OCI-LY3 (cell line): Measurements from ENCODE around the gene TMEM87B.
A peak's percentile ranks its signal among the peaks of the same experiment; 100 is the strongest.

Source experiments
- H2AFZ ChIP-seq: fragments of 200-600, 300-600 bp; shearing (Covaris generic); 2 replicates; pipeline ENCODE4 v1.6.0; 2014; ENCODE audit warnings: antibody characterized with exemption, low read depth, low read length
- H3K27ac ChIP-seq: fragments of 200-600, 300-600 bp; sonication (generic); 2 replicates; pipeline ENCODE4 v1.5.1; 2014; ENCODE audit warnings: mild to moderate bottlenecking, low read length, moderate library complexity, mixed read lengths
- H3K27me3 ChIP-seq: fragments of 200-600, 300-600 bp; sonication (generic); 2 replicates; pipeline ENCODE4 v1.6.1; 2014; ENCODE audit warnings: low read depth, low read length, mixed read lengths
- H3K36me3 ChIP-seq: fragments of 200-600, 300-600 bp; sonication (generic); replicated peaks from 2 replicates; pipeline ENCODE3; 2014; ENCODE audit warnings: low read depth, low read length, mixed read lengths
- H3K4me1 ChIP-seq: fragments of 300-600, 200-600 bp; sonication (generic); 2 replicates; pipeline ENCODE4 v1.6.1; 2014; ENCODE audit warnings: low read length, mixed read lengths
- H3K4me2 ChIP-seq: fragments of 200-600, 300-600 bp; sonication (generic); 2 replicates; pipeline ENCODE4 v1.6.1; 2014; ENCODE audit warnings: low read length, mixed read lengths
- H3K4me3 ChIP-seq: fragments of 300-600, 200-600 bp; sonication (generic); 2 replicates; pipeline ENCODE4 v1.5.1; 2014; ENCODE audit warnings: antibody characterized with exemption, mild to moderate bottlenecking, low read length, moderate library complexity
- H3K79me2 ChIP-seq: fragments of 300-600, 200-600 bp; shearing (Covaris generic); 2 replicates; pipeline ENCODE4 v1.6.1; 2014; ENCODE audit warnings: mild to moderate bottlenecking, low read length, mixed read lengths
- H3K9ac ChIP-seq: fragments of 300-600, 200-600 bp; shearing (Covaris generic); 2 replicates; pipeline ENCODE4 v1.6.0; 2014; ENCODE audit warnings: mild to moderate bottlenecking, low read length, moderate library complexity
- H3K9me3 ChIP-seq: fragments of 200-600, 300-600 bp; shearing (Covaris generic); 2 replicates; pipeline ENCODE4 v1.6.1; 2014; ENCODE audit warnings: low read length, mixed read lengths; ENCODE audit not compliant: insufficient read depth
- H4K20me1 ChIP-seq: fragments of 200-600, 300-600 bp; sonication (generic); 2 replicates; pipeline ENCODE4 v1.6.1; 2016; ENCODE audit warnings: low read length, mixed read lengths; ENCODE audit not compliant: insufficient read depth
- CTCF ChIP-seq: fragments of 200-600, 300-600 bp; sonication (generic); IDR thresholded peaks from 2 replicates; pipeline ENCODE4 v1.5.1; 2014; ENCODE audit warnings: antibody characterized with exemption, low read length, low read depth
- EZH2phosphoT487 ChIP-seq: fragments of 200-600 bp; shearing (Covaris generic); IDR thresholded peaks from 2 replicates; pipeline ENCODE4 v1.6.1; 2018; ENCODE audit warnings: antibody characterized with exemption, mixed run types, low read depth

Gene TMEM87B

GRCh38 chr2:112056626-112056987 lies 1.5 kb downstream of the TMEM87B start:
- peak overlapping the region; percentile 90 for H3K4me3 ChIP-seq
- H3K27ac ChIP-seq = peak overlapping the region; percentile 71; the same call in 1 of the 2 replicates
- no peaks in the 10 kb centered on the region for H3K27me3 ChIP-seq
- H3K9ac ChIP-seq = peak overlapping the region; percentile 83
- peak overlapping the region; percentile 62 for H3K4me2 ChIP-seq
- TF ChIP-seq EZH2phosphoT487 = no peak
- TF ChIP-seq CTCF = no peak
- no peaks in the 10 kb centered on the region for H3K9me3 ChIP-seq
- no peaks in the 10 kb centered on the region for H4K20me1 ChIP-seq
- H3K36me3 ChIP-seq = peaks cover 29% of the 10 kb centered on the region
- H3K79me2 ChIP-seq = peaks cover 43% of the 10 kb centered on the region
- H3K4me1 ChIP-seq = peaks cover 36% of the 10 kb centered on the region
- no peak overlapping the region for H2AFZ ChIP-seq

- H3K27me3 ChIP-seq = no peaks in the 10 kb centered on the region
- H3K9me3 ChIP-seq = no peaks in the 10 kb centered on the region
- no peak overlapping the region for H2AFZ ChIP-seq
- TF ChIP-seq CTCF (no peak), EZH2phosphoT487 (no peak)
- H3K4me2 ChIP-seq = peak overlapping the region; percentile 5; the same call in 1 of the 2 replicates
- H3K79me2 ChIP-seq = peaks cover 49% of the 10 kb centered on the region
- H3K4me3 ChIP-seq = no peak overlapping the region
- H3K36me3 ChIP-seq = peaks cover 49% of the 10 kb centered on the region
- no peak overlapping the region for H3K27ac ChIP-seq
- H4K20me1 ChIP-seq = no peaks in the 10 kb centered on the region
- H3K9ac ChIP-seq = no peak overlapping the region
- peaks cover 56% of the 10 kb centered on the region for H3K4me1 ChIP-seq
These were observed 4.6 kb downstream of the TMEM87B start for GRCh38 chr2:112059671-112060070.

- no peaks in the 10 kb centered on the region for H3K9me3 ChIP-seq
- H3K36me3 ChIP-seq = peaks cover 57% of the 10 kb centered on the region
- peak overlapping the region; percentile 80 for H3K4me2 ChIP-seq
- peak overlapping the region; percentile 85 for H3K27ac ChIP-seq
- no peaks in the 10 kb centered on the region for H4K20me1 ChIP-seq
- no peak overlapping the region for H2AFZ ChIP-seq
- H3K27me3 ChIP-seq = no peaks in the 10 kb centered on the region
- H3K79me2 ChIP-seq = peaks cover 40% of the 10 kb centered on the region
- no peak overlapping the region for H3K4me3 ChIP-seq
- H3K9ac ChIP-seq = peak overlapping the region; percentile 11; the same call in 1 of the 2 replicates
- peaks cover 67% of the 10 kb centered on the region for H3K4me1 ChIP-seq
- TF ChIP-seq CTCF = no peak
- TF ChIP-seq EZH2phosphoT487 = no peak
These were observed 6.2 kb downstream of the TMEM87B start for GRCh38 chr2:112061299-112061698.

- peak overlapping the region; percentile 85 for H3K27ac ChIP-seq
- H3K36me3 ChIP-seq = peaks cover 58% of the 10 kb centered on the region
- peaks cover 35% of the 10 kb centered on the region for H3K79me2 ChIP-seq
These were observed 6.8 kb downstream of the TMEM87B start for GRCh38 chr2:112061840-112062239.

More at GRCh38 chr2:112061840-112062239, 6.8 kb downstream of the TMEM87B start:
- no peak for TF ChIP-seq EZH2phosphoT487
- TF ChIP-seq CTCF = no peak
- Histone ChIP-seq H3K4me3 (peak overlapping the region; percentile 56), H3K9ac (peak overlapping the region; percentile 49; the same call in 1 of the 2 replicates), H4K20me1 (no peaks in the 10 kb centered on the region), H2AFZ (no peak overlapping the region), H3K4me2 (peak overlapping the region; percentile 80), H3K9me3 (no peaks in the 10 kb centered on the region), H3K27me3 (no peaks in the 10 kb centered on the region), H3K4me1 (peaks cover 62% of the 10 kb centered on the region)
